MM.1S (cell line): ENCODE data around the gene ATP10B.

Experiments used
- DNase-seq: peaks from one replicate; pipeline ENCODE4 v3.0.0-alpha.2; 2015
- H2AFZ ChIP-seq: fragments of 300-600 bp; sonication (generic); 2 replicates; pipeline ENCODE4 v1.6.0; 2016; ENCODE audit warnings: antibody characterized with exemption, low read length
- H3F3A ChIP-seq: fragments of 300-600 bp; sonication (generic); 2 replicates; pipeline ENCODE4 v1.6.1; 2016; ENCODE audit warnings: mild to moderate bottlenecking, antibody characterized with exemption, low read length, moderate library complexity, mixed read lengths; ENCODE audit not compliant: insufficient read depth
- H3K27ac ChIP-seq: fragments of 300-600 bp; sonication (generic); 2 replicates; pipeline ENCODE4 v1.5.1; 2016; ENCODE audit warnings: mild to moderate bottlenecking, low read length
- H3K27me3 ChIP-seq: fragments of 300-600 bp; sonication (generic); replicated peaks from 2 replicates; pipeline ENCODE4 v1.6.0; 2016; ENCODE audit warnings: low read length; ENCODE audit not compliant: insufficient read depth
- H3K36me3 ChIP-seq: fragments of 300-600 bp; sonication (generic); replicated peaks from 2 replicates; pipeline ENCODE4 v1.6.1; 2016; ENCODE audit warnings: mild to moderate bottlenecking, low read length, mixed read lengths; ENCODE audit not compliant: insufficient read depth
- H3K4me1 ChIP-seq: fragments of 300-600 bp; sonication (generic); 2 replicates; pipeline ENCODE4 v1.6.1; 2016; ENCODE audit warnings: low read length, mixed read lengths
- H3K4me2 ChIP-seq: fragments of 300-600 bp; sonication (generic); 2 replicates; pipeline ENCODE4 v1.6.0; 2016; ENCODE audit warnings: low read depth, low read length
- H3K4me3 ChIP-seq: fragments of 300-600 bp; sonication (generic); 2 replicates; pipeline ENCODE4 v1.5.1; 2016; ENCODE audit warnings: low read length, mixed read lengths
- H3K79me2 ChIP-seq: fragments of 300-600 bp; sonication (generic); 2 replicates; pipeline ENCODE4 v1.6.1; 2016; ENCODE audit warnings: mixed run types, low read length, mixed read lengths
- H3K9ac ChIP-seq: fragments of 300-600 bp; sonication (generic); 2 replicates; pipeline ENCODE4 v1.6.1; 2016; ENCODE audit warnings: low read length, mixed read lengths
- H3K9me2 ChIP-seq: fragments of 300-600 bp; sonication (generic); replicated peaks from 2 replicates; pipeline ENCODE4 v1.6.1; 2016; ENCODE audit warnings: mild to moderate bottlenecking, low read length, mixed read lengths; ENCODE audit not compliant: insufficient read depth
- H3K9me3 ChIP-seq: fragments of 300-600 bp; sonication (generic); replicated peaks from 2 replicates; pipeline ENCODE4 v1.6.1; 2016; ENCODE audit warnings: mild to moderate bottlenecking, low read length, mixed read lengths; ENCODE audit not compliant: insufficient read depth
- H4K20me1 ChIP-seq: fragments of 300-600 bp; sonication (generic); 2 replicates; pipeline ENCODE4 v1.6.1; 2016; ENCODE audit warnings: mild to moderate bottlenecking, low read length, moderate library complexity, mixed read lengths; ENCODE audit not compliant: insufficient read depth
- EZH2 ChIP-seq: fragments of 300-600 bp; sonication (generic); optimal IDR thresholded peaks from 2 replicates; pipeline ENCODE3; 2017; ENCODE audit warnings: low read depth, mild to moderate bottlenecking, antibody characterized with exemption, low read length, mixed read lengths
- EZH2phosphoT487 ChIP-seq: fragments of 300-600 bp; sonication (generic); IDR thresholded peaks from 2 replicates; pipeline ENCODE4 v1.6.1; 2018; ENCODE audit warnings: antibody characterized with exemption, low read length
- TF ChIP-seq, protein P1 (sequence below): fragments of 300-600 bp; sonication (generic); IDR thresholded peaks from 2 replicates; pipeline ENCODE4 v1.5.1; 2016; ENCODE audit warnings: antibody characterized with exemption, low read length, mixed read lengths

Gene ATP10B

DNA sequence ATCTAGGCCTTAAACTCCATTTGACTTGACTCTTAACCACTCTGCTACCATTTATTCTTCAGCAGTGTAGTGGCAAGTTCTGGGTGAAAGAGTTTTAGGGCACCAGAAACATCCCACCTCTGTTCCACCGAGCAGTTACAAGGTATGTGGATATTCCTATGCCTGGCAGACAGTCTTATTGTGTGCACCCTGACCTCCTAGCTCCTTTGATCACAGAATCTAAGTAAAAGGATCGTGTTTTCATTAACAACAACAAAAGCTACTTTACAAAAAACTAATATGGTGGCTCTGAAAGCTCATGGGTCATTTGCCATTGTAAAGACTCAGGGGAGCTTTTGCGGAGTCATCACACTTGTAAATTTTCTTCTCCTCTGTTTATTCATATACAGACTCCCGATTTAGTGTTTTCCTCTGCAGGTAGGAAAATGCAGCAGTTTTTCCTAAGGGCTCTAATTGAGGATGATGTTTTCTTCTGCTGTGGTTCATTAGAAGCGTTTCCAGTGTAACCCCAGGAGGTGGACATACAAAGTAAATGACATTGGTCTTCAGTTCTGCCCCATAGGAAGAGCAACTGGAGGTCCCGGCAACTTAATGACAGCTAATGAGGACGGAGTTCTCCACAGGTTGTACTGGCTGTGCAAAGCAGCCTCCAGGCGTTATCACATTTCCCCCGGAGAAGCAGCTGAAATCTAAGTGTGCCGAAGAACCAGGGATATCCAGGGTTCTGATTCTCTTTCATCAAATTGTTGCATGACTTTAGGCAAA lies 78.2 kb downstream of the ATP10B start:
- Histone ChIP-seq H3K9ac (no peak overlapping the region), H4K20me1 (no peaks in the 10 kb centered on the region), H3K4me2 (no peak overlapping the region), H3K9me3 (no peaks in the 10 kb centered on the region), H3K4me3 (no peak overlapping the region), H3K27me3 (no peaks in the 10 kb centered on the region), H3K27ac (no peak overlapping the region), H2AFZ (no peak overlapping the region), H3K79me2 (no peaks in the 10 kb centered on the region), H3K4me1 (no peaks in the 10 kb centered on the region), H3F3A (no peaks in the 10 kb centered on the region), H3K9me2 (no peaks in the 10 kb centered on the region), H3K36me3 (no peaks in the 10 kb centered on the region)
- TF ChIP-seq, protein P1, sequence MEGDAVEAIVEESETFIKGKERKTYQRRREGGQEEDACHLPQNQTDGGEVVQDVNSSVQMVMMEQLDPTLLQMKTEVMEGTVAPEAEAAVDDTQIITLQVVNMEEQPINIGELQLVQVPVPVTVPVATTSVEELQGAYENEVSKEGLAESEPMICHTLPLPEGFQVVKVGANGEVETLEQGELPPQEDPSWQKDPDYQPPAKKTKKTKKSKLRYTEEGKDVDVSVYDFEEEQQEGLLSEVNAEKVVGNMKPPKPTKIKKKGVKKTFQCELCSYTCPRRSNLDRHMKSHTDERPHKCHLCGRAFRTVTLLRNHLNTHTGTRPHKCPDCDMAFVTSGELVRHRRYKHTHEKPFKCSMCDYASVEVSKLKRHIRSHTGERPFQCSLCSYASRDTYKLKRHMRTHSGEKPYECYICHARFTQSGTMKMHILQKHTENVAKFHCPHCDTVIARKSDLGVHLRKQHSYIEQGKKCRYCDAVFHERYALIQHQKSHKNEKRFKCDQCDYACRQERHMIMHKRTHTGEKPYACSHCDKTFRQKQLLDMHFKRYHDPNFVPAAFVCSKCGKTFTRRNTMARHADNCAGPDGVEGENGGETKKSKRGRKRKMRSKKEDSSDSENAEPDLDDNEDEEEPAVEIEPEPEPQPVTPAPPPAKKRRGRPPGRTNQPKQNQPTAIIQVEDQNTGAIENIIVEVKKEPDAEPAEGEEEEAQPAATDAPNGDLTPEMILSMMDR, result no peak
- TF ChIP-seq EZH2 (no peak), EZH2phosphoT487 (no peak)
- no peak for DNase-seq

DNA sequence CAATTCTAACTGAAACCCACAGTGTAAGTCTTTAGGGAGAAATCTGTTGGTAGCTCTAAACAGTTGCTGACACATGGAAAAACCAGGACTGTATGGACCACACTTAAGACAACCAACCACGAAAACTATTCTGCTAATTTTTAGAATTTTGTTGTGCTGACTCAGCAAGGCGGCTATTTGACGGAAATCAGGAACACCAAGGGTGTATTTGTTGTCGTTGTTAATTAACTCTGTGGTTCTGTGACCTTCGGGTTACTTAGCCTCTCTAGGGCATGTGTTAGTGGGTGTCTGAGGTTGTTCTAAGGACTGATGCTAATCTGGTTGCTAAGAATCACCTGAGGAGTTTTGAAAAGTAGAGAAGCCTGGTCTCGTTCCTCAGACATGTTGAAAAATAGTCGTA lies 79.2 kb downstream of the ATP10B start:
- no peak for DNase-seq
- Histone ChIP-seq H2AFZ (no peak overlapping the region), H3K9me3 (no peaks in the 10 kb centered on the region), H3K36me3 (no peaks in the 10 kb centered on the region), H3F3A (no peaks in the 10 kb centered on the region), H3K79me2 (no peaks in the 10 kb centered on the region), H4K20me1 (no peaks in the 10 kb centered on the region), H3K4me2 (no peak overlapping the region), H3K9ac (no peak overlapping the region), H3K4me3 (no peak overlapping the region), H3K4me1 (no peaks in the 10 kb centered on the region), H3K27ac (no peak overlapping the region), H3K9me2 (no peaks in the 10 kb centered on the region), H3K27me3 (no peaks in the 10 kb centered on the region)
- TF ChIP-seq, protein P1, result no peak
- TF ChIP-seq EZH2phosphoT487 (no peak), EZH2 (no peak)

- TF ChIP-seq EZH2phosphoT487, result no peak
- no peak for TF ChIP-seq EZH2
- TF ChIP-seq, protein P1, result no peak
- Histone ChIP-seq H4K20me1 (no peaks in the 10 kb centered on the region), H3F3A (no peaks in the 10 kb centered on the region)
Observed at GRCh38 chr5:160770718-160771117, 81.3 kb downstream of the ATP10B start.

More at GRCh38 chr5:160770718-160771117, 81.3 kb downstream of the ATP10B start:
- no peaks in the 10 kb centered on the region for H3K36me3 ChIP-seq
- no peaks in the 10 kb centered on the region for H3K79me2 ChIP-seq
- no peak overlapping the region for H2AFZ ChIP-seq
- H3K27me3 ChIP-seq, result no peaks in the 10 kb centered on the region
- DNase-seq, result no peak
- H3K4me3 ChIP-seq, result no peak overlapping the region
- H3K4me2 ChIP-seq, result no peak overlapping the region
- H3K9me2 ChIP-seq, result no peaks in the 10 kb centered on the region
- no peak overlapping the region for H3K9ac ChIP-seq
- H3K27ac ChIP-seq, result no peak overlapping the region
- no peaks in the 10 kb centered on the region for H3K4me1 ChIP-seq
- H3K9me3 ChIP-seq, result no peaks in the 10 kb centered on the region
